Measurements from ENCODE around the gene NID1.
"Not testable (repeated sequence)": the region's sequence is repeated elsewhere in the genome, so short reads cannot be mapped to it uniquely, and the experiment has no call there.

The NID1 gene

GRCh38 chr1:235995511-235995910 lies 69.4 kb downstream of the NID1 start:
- DNase-seq, result no peak

DNA sequence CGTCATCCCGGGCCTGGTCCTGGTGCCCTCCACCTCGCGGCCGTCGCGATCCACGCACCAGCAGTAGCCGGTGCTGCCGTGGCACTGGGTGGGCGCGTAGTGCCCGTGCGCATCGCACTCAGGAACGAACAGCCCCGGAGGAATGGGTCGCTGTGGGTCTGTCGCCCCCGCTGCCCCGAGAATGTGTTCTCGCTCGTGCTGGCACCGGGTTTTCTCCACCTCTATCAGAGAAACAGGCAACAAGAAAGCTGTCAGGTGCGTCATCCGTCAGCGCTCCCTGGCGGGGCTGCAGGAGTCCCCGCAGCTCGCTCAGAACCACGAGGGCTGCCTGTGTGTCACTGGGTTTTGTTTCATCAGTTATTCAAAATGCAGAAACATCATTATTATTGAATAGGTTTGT lies 71.2 kb downstream of the NID1 start:
- no peak for DNase-seq

DNA sequence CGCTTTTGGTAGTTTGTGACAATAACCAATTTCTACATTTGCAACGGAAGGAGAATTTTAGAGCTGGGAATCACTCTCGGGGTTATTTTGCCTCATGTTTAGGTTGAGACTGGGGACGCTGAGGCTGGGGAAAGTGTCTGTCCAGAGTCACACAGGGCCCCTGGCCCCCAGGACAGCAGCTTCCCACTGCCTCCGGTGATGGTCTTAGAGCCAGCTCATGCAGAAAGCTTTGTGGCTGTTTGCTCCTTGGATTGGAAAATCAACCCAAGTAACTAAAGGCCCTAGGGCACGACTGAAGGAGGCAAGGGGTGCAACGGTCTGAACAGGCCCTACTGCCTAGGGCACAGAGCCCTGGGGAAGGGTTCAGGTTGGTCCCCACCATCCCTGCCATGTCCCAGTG lies 72.0 kb downstream of the NID1 start:
- DNase-seq, result no peak

DNA sequence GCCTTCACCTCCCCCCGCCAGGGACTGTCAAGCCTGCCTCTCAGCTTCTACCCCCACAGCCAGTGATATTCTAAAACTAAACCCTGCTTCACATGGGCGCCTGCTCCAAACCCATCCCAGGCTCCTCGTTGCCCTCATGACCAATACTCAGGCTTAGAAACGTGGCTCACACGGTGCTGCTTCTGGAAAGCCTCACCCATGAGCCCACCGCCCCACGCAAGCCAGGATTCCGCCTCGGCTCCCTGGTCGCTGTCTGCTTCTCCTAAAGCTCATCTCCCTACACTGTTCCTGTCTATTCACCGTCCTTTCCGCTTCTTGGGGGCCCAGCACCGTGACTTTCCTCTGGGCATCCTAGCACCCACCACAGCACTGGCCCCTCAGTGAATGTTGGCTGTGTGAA lies 72.5 kb downstream of the NID1 start:
- DNase-seq, result no peak

DNA sequence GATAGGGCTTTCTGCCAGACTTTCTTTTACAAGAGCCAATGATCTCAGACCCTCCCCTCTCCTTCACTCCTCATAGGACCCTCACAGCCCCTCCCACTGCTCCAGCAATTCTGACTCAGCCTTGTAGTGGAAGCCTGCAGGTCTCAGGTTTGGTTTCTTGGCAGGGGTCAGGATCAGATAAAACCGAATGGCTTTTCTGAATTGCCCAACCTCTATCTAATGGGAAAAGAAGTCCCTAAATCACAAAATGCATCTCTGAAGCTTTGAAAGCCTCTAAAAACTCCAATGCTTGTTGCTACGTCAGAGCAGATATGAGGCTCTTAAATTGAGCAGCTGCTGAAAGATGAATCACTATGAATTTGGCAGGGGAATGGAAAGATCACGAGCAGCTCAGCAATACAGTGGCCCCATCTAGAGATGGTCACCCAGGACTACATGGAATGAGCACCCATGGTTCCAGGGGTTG lies 74.5 kb downstream of the NID1 start:
- no peak for DNase-seq

GRCh38 chr1:235989105-235989504 lies 75.8 kb downstream of the NID1 start:
- no peak for DNase-seq

GRCh38 chr1:235986869-235987268 lies 78.0 kb downstream of the NID1 start:
- DNase-seq, result no peak

GRCh38 chr1:235984041-235984825 lies 80.7 kb downstream of the NID1 start:
- DNase-seq, result no peak

- DNase-seq, result no peak
Observed at GRCh38 chr1:235980976-235981375, 83.9 kb downstream of the NID1 start.

- no peak for DNase-seq
Observed at GRCh38 chr1:235979716-235980333, 85.1 kb downstream of the NID1 start.

GRCh38 chr1:235979176-235979575 lies 85.7 kb downstream of the NID1 start:
- DNase-seq, result no peak

- DNase-seq, result no peak
Observed at GRCh38 chr1:235976490-235976889, 88.4 kb downstream of the NID1 start.

GRCh38 chr1:235974616-235975015 lies 90.3 kb downstream of the NID1 start:
- DNase-seq, result no peak

DNA sequence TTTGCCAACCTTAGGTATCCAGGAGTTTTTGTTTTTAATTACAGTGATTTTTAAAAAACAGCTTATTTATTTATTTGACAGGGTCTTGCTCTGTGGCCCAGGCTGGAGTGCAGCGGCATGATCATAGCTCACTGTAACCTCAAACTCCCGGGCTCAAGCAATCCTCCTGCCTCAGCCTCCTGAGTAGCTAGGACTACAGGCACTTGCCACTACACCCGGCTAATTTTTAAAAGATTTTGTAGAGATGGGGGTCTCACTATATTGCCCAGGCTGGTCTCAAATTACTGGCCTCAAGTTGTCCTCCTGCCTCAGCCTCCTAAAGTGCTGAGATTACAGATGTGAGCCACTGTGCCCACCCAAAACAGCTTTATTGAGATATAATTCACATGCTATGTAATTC lies 92.2 kb downstream of the NID1 start:
- DNase-seq, result not testable (repeated sequence)

GRCh38 chr1:235972311-235972689 lies 92.6 kb downstream of the NID1 start:
- DNase-seq, result no peak

DNA sequence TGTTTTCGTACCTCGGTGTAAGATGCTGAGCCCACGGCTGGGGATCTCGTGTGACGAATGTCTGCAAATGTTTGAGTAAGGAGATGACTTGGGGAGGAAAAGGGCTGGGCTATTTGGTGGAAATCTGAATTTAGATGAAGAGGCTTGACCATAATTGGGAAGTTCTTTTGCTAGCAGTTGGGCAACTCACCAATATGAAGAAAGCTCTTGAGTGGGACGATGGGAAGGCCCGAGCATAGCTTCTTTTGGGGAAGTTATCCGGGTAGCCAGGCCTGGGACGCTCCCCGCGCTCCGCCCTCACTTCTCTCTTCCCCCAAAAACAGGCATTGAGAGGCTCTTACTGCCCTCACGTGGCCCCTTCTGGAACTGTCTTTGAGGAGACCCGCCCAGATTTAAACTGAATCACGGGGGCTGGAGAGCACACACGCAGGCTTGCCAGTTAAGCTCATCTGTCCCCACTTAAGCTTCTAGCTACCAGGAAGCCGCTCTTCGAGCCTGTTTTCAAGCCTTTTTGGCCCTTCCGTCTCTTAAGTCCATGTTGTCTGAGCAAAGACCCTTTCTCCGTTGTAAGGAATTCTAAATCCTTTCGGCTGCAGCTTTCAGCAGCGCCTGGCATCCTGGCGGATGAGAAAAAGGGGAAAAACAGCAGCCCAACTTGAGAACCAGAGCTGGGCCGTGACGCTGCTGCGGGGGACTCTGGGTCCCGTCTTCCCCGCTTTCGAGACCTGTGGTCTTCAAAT lies 93.1 kb downstream of the NID1 start:
- DNase-seq, result peak; percentile 27

- no peak for DNase-seq
Observed at GRCh38 chr1:235971020-235971419, 93.9 kb downstream of the NID1 start.

DNA sequence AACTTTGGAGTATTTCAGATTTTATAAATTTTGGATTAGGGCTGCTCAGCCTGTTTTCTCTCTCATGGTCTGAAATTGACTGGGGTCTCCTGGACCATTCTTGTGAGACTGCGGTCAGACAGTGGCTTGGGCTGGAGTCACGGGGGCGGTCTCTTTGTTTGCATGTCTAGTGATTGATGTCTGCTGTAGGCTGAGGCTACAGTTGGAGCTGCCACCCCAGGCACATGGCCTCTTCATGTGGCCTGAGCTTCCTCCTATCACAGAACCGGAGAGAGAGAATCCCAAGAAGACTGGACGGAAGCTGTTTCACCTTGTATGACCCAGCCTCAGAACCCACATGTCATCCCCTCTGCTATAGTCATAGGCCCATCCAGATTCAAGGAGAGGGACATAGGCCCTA lies 96.1 kb downstream of the NID1 start:
- DNase-seq, result no peak

GRCh38 chr1:235966134-235966533 lies 98.8 kb downstream of the NID1 start:
- DNase-seq, result not testable (repeated sequence)

- DNase-seq, result no peak
Observed at GRCh38 chr1:235960809-235961208, 104.1 kb downstream of the NID1 start.

- DNase-seq, result no peak
Observed at GRCh38 chr1:235958021-235958420, 106.9 kb downstream of the NID1 start.

- DNase-seq, result no peak
Observed at GRCh38 chr1:235955777-235956176, 109.1 kb downstream of the NID1 start.

DNA sequence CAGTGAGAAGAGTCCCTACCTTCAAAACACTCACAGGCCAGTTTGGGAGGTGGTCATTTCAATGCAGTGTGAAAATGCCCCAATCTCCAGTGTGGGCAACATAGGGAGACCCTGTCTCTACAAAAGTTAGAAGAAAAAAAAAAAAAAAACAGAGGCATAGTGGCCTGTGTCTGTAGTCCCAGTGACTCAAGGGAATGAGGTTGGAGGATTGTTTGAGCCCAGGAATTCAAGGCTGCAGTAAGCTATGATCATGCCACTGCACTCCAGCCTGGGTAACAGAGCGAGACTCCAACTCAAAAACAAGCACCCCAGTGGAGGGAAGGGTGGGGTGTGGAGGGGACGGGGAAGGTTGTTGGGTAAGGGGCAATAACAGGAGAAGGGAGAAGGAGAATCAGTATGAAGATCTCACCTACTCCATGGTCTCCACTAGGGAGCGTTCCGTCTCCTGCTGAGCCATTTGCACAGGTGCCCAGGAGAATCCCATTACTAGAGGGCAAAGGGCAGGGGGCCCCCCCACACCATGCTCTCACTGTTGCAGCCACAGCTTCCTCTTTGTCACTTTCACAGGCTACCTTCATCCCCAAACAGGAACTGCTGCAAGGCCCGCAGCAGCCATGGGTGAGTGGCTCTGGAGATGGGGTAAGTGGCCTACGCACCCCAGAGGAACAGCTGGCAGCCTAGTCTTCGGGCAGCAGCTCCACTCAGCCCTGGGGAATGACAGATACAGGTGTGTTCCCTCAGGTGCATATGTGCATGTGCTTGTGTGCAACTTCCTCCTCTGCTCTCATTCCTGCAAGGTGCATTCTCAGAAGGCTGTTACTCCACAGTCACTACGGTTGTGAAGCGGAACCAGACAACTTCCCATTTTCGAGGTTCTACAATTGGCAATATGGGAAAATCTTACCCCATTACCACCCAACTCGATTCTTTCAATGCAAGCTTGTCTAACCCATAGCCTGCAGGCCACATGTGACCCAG lies 110.3 kb downstream of the NID1 start:
- no peak for DNase-seq
